Nephron progenitor cell (in vitro differentiated cells): ENCODE measurements around the gene PLXNA1.
A peak's percentile ranks its signal among the peaks of the same experiment; 100 is the strongest.

Source experiments
- DNase-seq: peaks from one replicate; pipeline ENCODE4 v3.0.0; 2021
- H3K27ac Mint-ChIP-seq: 2 replicates; pipeline ENCODE4 v1.8.0; 2021; ENCODE audit warnings: mild to moderate bottlenecking, moderate library complexity, mixed read lengths
- H3K27me3 Mint-ChIP-seq: 2 replicates; pipeline ENCODE4 v1.8.0; 2021; ENCODE audit warnings: mild to moderate bottlenecking, low read depth, mixed read lengths; ENCODE audit not compliant: poor library complexity
- H3K36me3 Mint-ChIP-seq: 2 replicates; pipeline ENCODE4 v1.8.0; 2021; ENCODE audit warnings: low read depth, mixed read lengths
- H3K4me1 Mint-ChIP-seq: 2 replicates; pipeline ENCODE4 v1.8.0; 2021; ENCODE audit warnings: mixed read lengths
- H3K4me3 Mint-ChIP-seq: 2 replicates; pipeline ENCODE4 v1.8.0; 2021; ENCODE audit warnings: mild to moderate bottlenecking, moderate library complexity, mixed read lengths
- H3K9me3 Mint-ChIP-seq: 2 replicates; pipeline ENCODE4 v1.8.0; 2021; ENCODE audit warnings: mild to moderate bottlenecking, moderate library complexity, mixed read lengths
- TF ChIP-seq, protein P1 (sequence below): fragments of 200-600 bp; sonication (generic); IDR thresholded peaks from 2 replicates; pipeline ENCODE4 v1.5.0; 2021; ENCODE audit warnings: antibody characterized with exemption

PLXNA1 gene

DNA sequence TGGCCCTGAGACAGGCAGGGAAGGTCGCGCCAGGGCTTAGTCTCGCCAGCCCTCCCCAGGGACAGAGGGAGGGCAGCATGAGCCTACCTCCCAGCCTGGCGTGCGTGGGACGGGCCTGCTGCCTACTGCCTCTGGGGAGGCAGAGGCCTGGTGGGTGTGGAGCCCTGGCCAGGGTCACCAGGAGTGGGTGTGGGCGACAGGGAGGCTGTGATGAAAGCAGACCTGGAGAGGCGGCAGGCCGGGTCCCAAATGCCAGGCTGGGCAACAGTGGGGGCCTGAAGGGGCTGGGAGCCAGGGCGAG lies 33.1 kb downstream of the PLXNA1 start:
- no peak overlapping the region for H3K4me3 Mint-ChIP-seq

DNA sequence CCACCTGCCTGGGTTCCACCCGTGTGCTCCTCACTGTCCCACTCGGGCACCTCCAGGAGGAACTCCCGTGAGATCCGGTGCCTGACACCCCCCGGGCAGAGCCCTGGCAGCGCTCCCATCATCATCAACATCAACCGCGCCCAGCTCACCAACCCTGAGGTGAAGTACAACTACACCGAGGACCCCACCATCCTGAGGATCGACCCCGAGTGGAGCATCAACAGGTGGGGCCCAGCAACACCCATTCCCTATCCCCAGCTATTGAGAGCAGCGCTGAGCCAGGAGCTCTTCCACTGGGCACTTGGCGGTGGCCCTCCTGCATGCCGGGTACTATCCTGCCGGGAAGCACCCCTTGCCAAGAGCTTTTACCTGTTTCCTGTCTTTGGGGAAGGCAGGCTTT lies 33.5 kb downstream of the PLXNA1 start:
- no peaks in the 10 kb centered on the region for H3K9me3 Mint-ChIP-seq

More for the DNA sequence above, 33.1 kb downstream of the PLXNA1 start:
- no peaks in the 10 kb centered on the region for H3K27me3 Mint-ChIP-seq
- H3K27ac Mint-ChIP-seq = no peak overlapping the region
- H3K9me3 Mint-ChIP-seq = no peaks in the 10 kb centered on the region
- peaks cover 9% of the 10 kb centered on the region for H3K4me1 Mint-ChIP-seq
- TF ChIP-seq, protein P1, sequence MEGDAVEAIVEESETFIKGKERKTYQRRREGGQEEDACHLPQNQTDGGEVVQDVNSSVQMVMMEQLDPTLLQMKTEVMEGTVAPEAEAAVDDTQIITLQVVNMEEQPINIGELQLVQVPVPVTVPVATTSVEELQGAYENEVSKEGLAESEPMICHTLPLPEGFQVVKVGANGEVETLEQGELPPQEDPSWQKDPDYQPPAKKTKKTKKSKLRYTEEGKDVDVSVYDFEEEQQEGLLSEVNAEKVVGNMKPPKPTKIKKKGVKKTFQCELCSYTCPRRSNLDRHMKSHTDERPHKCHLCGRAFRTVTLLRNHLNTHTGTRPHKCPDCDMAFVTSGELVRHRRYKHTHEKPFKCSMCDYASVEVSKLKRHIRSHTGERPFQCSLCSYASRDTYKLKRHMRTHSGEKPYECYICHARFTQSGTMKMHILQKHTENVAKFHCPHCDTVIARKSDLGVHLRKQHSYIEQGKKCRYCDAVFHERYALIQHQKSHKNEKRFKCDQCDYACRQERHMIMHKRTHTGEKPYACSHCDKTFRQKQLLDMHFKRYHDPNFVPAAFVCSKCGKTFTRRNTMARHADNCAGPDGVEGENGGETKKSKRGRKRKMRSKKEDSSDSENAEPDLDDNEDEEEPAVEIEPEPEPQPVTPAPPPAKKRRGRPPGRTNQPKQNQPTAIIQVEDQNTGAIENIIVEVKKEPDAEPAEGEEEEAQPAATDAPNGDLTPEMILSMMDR = no peak
- DNase-seq = no peak
- peaks cover under 1% of the 10 kb centered on the region for H3K36me3 Mint-ChIP-seq

DNA sequence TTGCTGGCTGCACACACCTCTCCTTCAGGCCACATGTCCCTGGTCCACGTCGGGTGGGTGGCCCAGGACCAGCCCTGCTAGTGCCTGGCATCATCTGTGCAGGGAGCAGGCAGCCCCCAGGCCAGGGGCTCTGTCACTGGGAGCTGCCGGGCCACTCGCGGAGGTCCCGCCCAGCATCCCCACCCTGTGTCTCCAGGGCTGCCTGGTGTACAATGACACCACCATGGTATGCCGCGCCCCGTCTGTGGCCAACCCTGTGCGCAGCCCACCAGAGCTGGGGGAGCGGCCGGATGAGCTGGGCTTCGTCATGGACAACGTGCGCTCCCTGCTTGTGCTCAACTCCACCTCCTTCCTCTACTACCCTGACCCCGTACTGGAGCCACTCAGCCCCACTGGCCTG lies 34.3 kb downstream of the PLXNA1 start:
- H3K9me3 Mint-ChIP-seq = no peaks in the 10 kb centered on the region
- H3K36me3 Mint-ChIP-seq = peaks cover 5% of the 10 kb centered on the region
- DNase-seq = no peak
- no peak overlapping the region for H3K4me3 Mint-ChIP-seq
- H3K27ac Mint-ChIP-seq = no peak overlapping the region
- TF ChIP-seq, protein P1 = no peak
- H3K27me3 Mint-ChIP-seq = no peaks in the 10 kb centered on the region
- H3K4me1 Mint-ChIP-seq = peaks cover 9% of the 10 kb centered on the region

More for the DNA sequence above, 33.5 kb downstream of the PLXNA1 start:
- Mint-ChIP-seq H3K36me3 (peaks cover 5% of the 10 kb centered on the region), H3K27me3 (no peaks in the 10 kb centered on the region), H3K4me1 (peaks cover 9% of the 10 kb centered on the region), H3K4me3 (no peak overlapping the region), H3K27ac (peak overlapping the region; percentile 25)
- DNase-seq = no peak
- TF ChIP-seq, protein P1 = no peak

DNA sequence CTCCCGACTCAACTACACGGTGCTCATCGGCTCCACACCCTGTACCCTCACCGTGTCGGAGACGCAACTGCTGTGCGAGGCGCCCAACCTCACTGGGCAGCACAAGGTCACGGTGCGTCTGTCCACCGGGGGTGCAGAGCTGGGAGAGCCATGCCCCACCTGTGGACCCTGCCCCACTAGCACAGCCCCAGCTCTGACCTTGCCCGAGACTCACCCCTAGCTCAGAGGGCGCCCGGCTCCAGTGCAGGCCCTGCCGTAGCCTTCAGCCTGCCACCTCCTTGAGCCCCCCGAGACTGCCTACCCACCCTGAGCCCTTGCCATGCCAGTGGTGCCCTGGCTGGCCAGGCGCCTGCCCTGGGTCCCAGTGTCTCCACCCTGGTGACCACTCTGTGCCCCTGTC lies 34.9 kb downstream of the PLXNA1 start:
- Mint-ChIP-seq H3K9me3 (no peaks in the 10 kb centered on the region), H3K4me3 (no peak overlapping the region), H3K27me3 (no peaks in the 10 kb centered on the region), H3K27ac (no peak overlapping the region), H3K36me3 (peaks cover 5% of the 10 kb centered on the region), H3K4me1 (peaks cover 9% of the 10 kb centered on the region)
- TF ChIP-seq, protein P1 = no peak
- no peak for DNase-seq

DNA sequence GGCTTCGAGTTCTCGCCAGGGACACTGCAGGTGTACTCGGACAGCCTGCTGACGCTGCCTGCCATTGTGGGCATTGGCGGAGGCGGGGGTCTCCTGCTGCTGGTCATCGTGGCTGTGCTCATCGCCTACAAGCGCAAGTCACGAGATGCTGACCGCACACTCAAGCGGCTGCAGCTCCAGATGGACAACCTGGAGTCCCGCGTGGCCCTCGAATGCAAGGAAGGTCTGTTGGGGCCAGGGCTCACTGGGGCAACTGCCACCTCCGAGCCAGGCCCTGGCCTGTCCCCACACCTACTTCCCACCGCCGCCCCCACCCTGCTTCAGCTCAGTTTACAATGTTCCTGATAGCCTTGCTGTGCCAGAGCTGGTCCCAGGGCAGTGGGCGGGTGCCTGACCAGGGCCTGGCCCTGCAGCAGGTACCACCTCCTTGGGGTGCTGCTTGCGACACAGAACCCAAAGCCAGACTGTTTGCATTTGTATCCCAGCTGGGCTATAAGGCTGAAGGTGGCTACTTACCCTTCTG lies 35.5 kb downstream of the PLXNA1 start:
- peaks cover 9% of the 10 kb centered on the region for H3K4me1 Mint-ChIP-seq
- no peaks in the 10 kb centered on the region for H3K27me3 Mint-ChIP-seq
- TF ChIP-seq, protein P1 = no peak
- no peak for DNase-seq
- peaks cover 5% of the 10 kb centered on the region for H3K36me3 Mint-ChIP-seq
- H3K9me3 Mint-ChIP-seq = no peaks in the 10 kb centered on the region
- H3K27ac Mint-ChIP-seq = no peak overlapping the region
- H3K4me3 Mint-ChIP-seq = no peak overlapping the region

DNA sequence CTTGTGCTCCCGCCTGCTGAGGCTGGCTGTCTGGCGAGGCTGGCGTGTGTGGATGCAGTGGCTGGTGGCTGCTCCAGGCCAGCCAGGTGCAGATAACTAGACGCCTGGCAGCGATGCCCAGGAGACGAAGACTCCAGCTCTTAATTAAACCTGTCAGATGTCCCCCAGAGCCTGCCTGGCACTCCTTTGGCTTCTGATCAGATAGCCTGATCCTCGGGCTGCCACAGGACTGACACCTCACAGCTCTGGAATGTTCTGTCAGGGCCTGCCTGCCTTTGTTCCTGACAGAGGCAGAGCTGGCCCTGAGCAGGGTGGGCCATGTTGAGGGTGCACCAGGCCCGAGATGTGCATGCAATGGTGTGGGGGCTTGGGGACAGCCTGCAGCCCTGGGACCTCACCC lies 36.5 kb downstream of the PLXNA1 start:
- TF ChIP-seq, protein P1 = no peak
- H3K4me3 Mint-ChIP-seq = no peak overlapping the region
- DNase-seq = no peak
- H3K4me1 Mint-ChIP-seq = peaks cover 6% of the 10 kb centered on the region
- H3K27me3 Mint-ChIP-seq = no peaks in the 10 kb centered on the region
- H3K27ac Mint-ChIP-seq = no peak overlapping the region
- no peaks in the 10 kb centered on the region for H3K9me3 Mint-ChIP-seq
- H3K36me3 Mint-ChIP-seq = peaks cover 5% of the 10 kb centered on the region
